OCI-LY7 (cell line): ENCODE measurements around the gene SLC39A7. TPM values are rescaled to one million over a fixed set of nuclear protein-coding genes. Genes with fewer than 3 reads are reported as not detected.

ENCODE experiments used
- BruUV-seq: library from RNA; stranded (reverse); fragments of 400-500 nt; replicated peaks from 2 replicates; lab custom pipeline; 2021; lab: Mats Ljungman, UMichigan
- CTCF ChIA-PET: fragments of 300-600 bp; sonication (Branson Sonifier 250); formaldehyde crosslinking; loops from one replicate; lab custom pipeline; 2022; ENCODE audit warnings: antibody characterized with exemption; ENCODE audit not compliant: unreplicated experiment; lab: Charles Lee
- POLR2A ChIA-PET: fragments of 300-600 bp; sonication (Branson Sonifier 250); formaldehyde crosslinking; loops from one replicate; lab custom pipeline; 2022; ENCODE audit warnings: antibody characterized with exemption; lab: Charles Lee
- DNase-seq: peaks from one replicate; pipeline ENCODE4 v3.0.0-alpha.2; 2015; ENCODE audit warnings: low spot score
- H2AFZ ChIP-seq: fragments of 200-600 bp; sonication (generic), shearing (Covaris generic); 2 replicates; pipeline ENCODE4 v1.6.1; 2014; ENCODE audit warnings: mild to moderate bottlenecking, antibody characterized with exemption, low read length, moderate library complexity
- H3K27ac ChIP-seq: fragments of 200-600 bp; sonication (generic); 2 replicates; pipeline ENCODE4 v1.5.1; 2014; ENCODE audit warnings: mixed run types, low read depth, mild to moderate bottlenecking, moderate library complexity, low read length, inconsistent platforms; ENCODE audit not compliant: poor library complexity, severe bottlenecking
- H3K36me3 ChIP-seq: fragments of 200-600 bp; sonication (generic); 2 replicates; pipeline ENCODE4 v1.6.1; 2014; ENCODE audit warnings: mild to moderate bottlenecking, antibody characterized with exemption, low read length, moderate library complexity, mixed read lengths; ENCODE audit not compliant: insufficient read depth
- H3K4me1 ChIP-seq: fragments of 200-600 bp; sonication (generic); 2 replicates; pipeline ENCODE4 v1.5.1; 2014; ENCODE audit warnings: mild to moderate bottlenecking, low read length; ENCODE audit not compliant: insufficient read depth, poor library complexity, severe bottlenecking
- H3K4me2 ChIP-seq: fragments of 200-600 bp; sonication (generic); 2 replicates; pipeline ENCODE4 v1.6.1; 2014; ENCODE audit warnings: mild to moderate bottlenecking, low read length
- H3K4me3 ChIP-seq: fragments of 200-600 bp; sonication (generic); 2 replicates; pipeline ENCODE4 v1.5.1; 2014; ENCODE audit warnings: mild to moderate bottlenecking, low read depth, low read length; ENCODE audit not compliant: poor library complexity, severe bottlenecking
- H3K79me2 ChIP-seq: fragments of 200-600 bp; sonication (generic); 2 replicates; pipeline ENCODE4 v1.6.1; 2016; ENCODE audit warnings: low read depth, mild to moderate bottlenecking, low read length, moderate library complexity, mixed read lengths; ENCODE audit not compliant: insufficient read depth
- H3K9me2 ChIP-seq: fragments of 200-600 bp; sonication (generic); 2 replicates; pipeline ENCODE4 v1.6.1; 2016; ENCODE audit warnings: mild to moderate bottlenecking, low read length, mixed read lengths; ENCODE audit not compliant: insufficient read depth
- H3K9me3 ChIP-seq: fragments of 200-600 bp; sonication (generic); 2 replicates; pipeline ENCODE4 v1.6.1; 2014; ENCODE audit warnings: mild to moderate bottlenecking, mixed run types, low read length, mixed read lengths
- H4K20me1 ChIP-seq: fragments of 200-600 bp; sonication (generic); 2 replicates; pipeline ENCODE4 v1.6.1; 2014; ENCODE audit warnings: mild to moderate bottlenecking, antibody characterized with exemption, low read length, moderate library complexity, mixed read lengths; ENCODE audit not compliant: insufficient read depth
- CTCF ChIP-seq: fragments of 200-600 bp; sonication (generic); conservative IDR thresholded peaks from 2 replicates; pipeline ENCODE4 v1.5.1; 2014; ENCODE audit warnings: mild to moderate bottlenecking, antibody characterized with exemption, low read length, moderate library complexity, mixed read lengths
- EZH2phosphoT487 ChIP-seq: fragments of 200-600 bp; sonication (generic); IDR thresholded peaks from 2 replicates; pipeline ENCODE4 v1.6.1; 2018; ENCODE audit warnings: low read depth, borderline replicate concordance, mild to moderate bottlenecking, mixed run types, antibody characterized with exemption, low read length, moderate library complexity, mixed read lengths
- intact Hi-C: fragments of 100-400 bp; cut with micrococcal nuclease; formaldehyde crosslinking; loops from one replicate; pipeline ENCODE4 v1.10.0; 2022; ENCODE audit not compliant: unreplicated experiment
- total RNA-seq, 2 experiments: library from RNA; depleted of rRNA in 1 of 2; stranded (reverse); fragments of >200 nt in 1 of 2; shearing (Covaris generic) in 1 of 2; gene quantifications; 2 replicates each; pipeline ENCODE4 v1.2.3, GENCODE V29; 2014 to 2022

Gene SLC39A7
- total RNA-seq, 2 experiments from 2014 or later = 22.9 to 53.2 TPM

- Histone ChIP-seq H3K27ac (no peak overlapping the region), H3K4me1 (peaks cover under 1% of the 10 kb centered on the region), H3K36me3 (no peaks in the 10 kb centered on the region), H3K4me2 (no peak overlapping the region), H2AFZ (no peak overlapping the region), H3K79me2 (no peaks in the 10 kb centered on the region), H3K9me3 (no peaks in the 10 kb centered on the region), H3K9me2 (no peaks in the 10 kb centered on the region), H3K4me3 (no peak overlapping the region), H4K20me1 (no peaks in the 10 kb centered on the region)
- intact Hi-C loops = no loop called here
- TF ChIP-seq EZH2phosphoT487 (no peak), CTCF (no peak)
- ChIA-PET POLR2A (no interaction called here), CTCF (no interaction called here)
- DNase-seq = no peak
- BruUV-seq = no TSS peak
These were observed 32.4 kb upstream of the SLC39A7 start for GRCh38 chr6:33168284-33168601.

- H3K4me3 ChIP-seq = no peak overlapping the region
- H2AFZ ChIP-seq = no peak overlapping the region
- H3K4me2 ChIP-seq = no peak overlapping the region
- CTCF ChIA-PET = no interaction called here
- TF ChIP-seq CTCF (no peak), EZH2phosphoT487 (no peak)
- no peaks in the 10 kb centered on the region for H3K36me3 ChIP-seq
- DNase-seq = no peak
- no peaks in the 10 kb centered on the region for H3K9me3 ChIP-seq
- H4K20me1 ChIP-seq = no peaks in the 10 kb centered on the region
- H3K4me1 ChIP-seq = peaks cover 4% of the 10 kb centered on the region
- BruUV-seq = no TSS peak
- intact Hi-C loops = no loop called here
- POLR2A ChIA-PET = no interaction called here
- H3K9me2 ChIP-seq = no peaks in the 10 kb centered on the region
- no peak overlapping the region for H3K27ac ChIP-seq
- no peaks in the 10 kb centered on the region for H3K79me2 ChIP-seq
These were observed 32.0 kb upstream of the SLC39A7 start for GRCh38 chr6:33168639-33169038.

- Histone ChIP-seq H2AFZ (no peak overlapping the region), H4K20me1 (no peaks in the 10 kb centered on the region), H3K4me3 (no peak overlapping the region), H3K4me1 (peaks cover 4% of the 10 kb centered on the region), H3K9me3 (no peaks in the 10 kb centered on the region), H3K27ac (no peak overlapping the region), H3K4me2 (no peak overlapping the region), H3K9me2 (no peaks in the 10 kb centered on the region), H3K36me3 (no peaks in the 10 kb centered on the region), H3K79me2 (no peaks in the 10 kb centered on the region)
- BruUV-seq = no TSS peak
- ChIA-PET POLR2A (no interaction called here), CTCF (no interaction called here)
- TF ChIP-seq EZH2phosphoT487 (no peak), CTCF (no peak)
- DNase-seq = no peak
- intact Hi-C loops = no loop called here
These were observed 31.1 kb upstream of the SLC39A7 start for GRCh38 chr6:33169291-33170175.
